Neural cell (in vitro differentiated cells): Measurements from ENCODE around the gene ATP13A1.

Experiments used
- CTCF ChIP-seq: fragments of 450-650 bp; IDR thresholded peaks from 2 replicates; pipeline ENCODE4 v1.5.1; 2014; ENCODE audit warnings: antibody characterized with exemption, mild to moderate bottlenecking, moderate library complexity; ENCODE audit not compliant: poor library complexity, severe bottlenecking
- EP300 ChIP-seq: fragments of 450-650 bp; conservative IDR thresholded peaks from 2 replicates; pipeline ENCODE4 v1.6.1; 2014; ENCODE audit warnings: antibody characterized with exemption, mild to moderate bottlenecking, moderate library complexity; ENCODE audit not compliant: poor library complexity, severe bottlenecking
- EZH2 ChIP-seq: fragments of 200-600, 300-800 bp; shearing (Covaris generic), sonication (generic); IDR thresholded peaks from 2 replicates; pipeline ENCODE4 v1.6.1; 2014; ENCODE audit warnings: antibody characterized with exemption, low read length, borderline replicate concordance, mild to moderate bottlenecking; ENCODE audit not compliant: insufficient read depth, poor library complexity, severe bottlenecking
- TAF1 ChIP-seq: IDR thresholded peaks from 2 replicates; pipeline ENCODE4 v1.6.1; 2012; ENCODE audit warnings: low read depth

- TF ChIP-seq CTCF (no peak), EZH2 (no peak), TAF1 (no peak), EP300 (no peak)
Measured at GRCh38 chr19:19647037-19647835, 16.2 kb downstream of the ATP13A1 start.
